Upper lobe of right lung (tissue), 1 donor: ENCODE measurements around the gene ARMC7. TPM values are rescaled to one million over a fixed set of nuclear protein-coding genes. Genes with fewer than 3 reads are reported as not detected.

Experiments used
- ATAC-seq: fragments of 200-7000 bp; cut with Tn5 transposase; one replicate; pipeline ENCODE4 v1.9.1; 2020; ENCODE audit warnings: mild to moderate bottlenecking, moderate library complexity
- DNase-seq: peaks from one replicate; pipeline ENCODE4 v3.0.0-alpha.2; 2020
- H3K27ac ChIP-seq: fragments of 200-600 bp; one replicate; pipeline ENCODE4 v1.8.0; 2022
- H3K27me3 ChIP-seq: fragments of 200-600 bp; one replicate; pipeline ENCODE4 v1.8.0; 2022; ENCODE audit warnings: mild to moderate bottlenecking
- H3K36me3 ChIP-seq: fragments of 200-600 bp; one replicate; pipeline ENCODE4 v1.8.0; 2022
- H3K4me1 ChIP-seq: fragments of 200-600 bp; one replicate; pipeline ENCODE4 v1.8.0; 2022
- H3K4me3 ChIP-seq: fragments of 200-600 bp; one replicate; pipeline ENCODE4 v1.8.0; 2022; ENCODE audit warnings: mild to moderate bottlenecking
- H3K9me3 ChIP-seq: fragments of 200-600 bp; one replicate; pipeline ENCODE4 v1.8.0; 2022
- intact Hi-C: fragments of 100-400 bp; cut with DNase I; formaldehyde crosslinking; loops from one replicate; pipeline ENCODE4 v1.11.0; 2022
- total RNA-seq: library from RNA; stranded (reverse); fragmentation: NEBNext Ultra II Directional; extraction: Animal tissue kit (Norgen Biotek cat#: 25700); gene quantifications from one replicate; pipeline ENCODE4 v1.2.1, GENCODE V29; 2021
- TF ChIP-seq, protein P1 (sequence below): fragments of 200-600 bp; IDR thresholded peaks from one replicate; pipeline ENCODE4 v1.8.0; 2022; ENCODE audit warnings: antibody characterized with exemption
- donor health status: DM: no; HTN: yes; CAD: no; lungs with severe emphysema.

The ARMC7 gene
- total RNA-seq, 1 donor from 2014 or later = 18.0 TPM

DNA sequence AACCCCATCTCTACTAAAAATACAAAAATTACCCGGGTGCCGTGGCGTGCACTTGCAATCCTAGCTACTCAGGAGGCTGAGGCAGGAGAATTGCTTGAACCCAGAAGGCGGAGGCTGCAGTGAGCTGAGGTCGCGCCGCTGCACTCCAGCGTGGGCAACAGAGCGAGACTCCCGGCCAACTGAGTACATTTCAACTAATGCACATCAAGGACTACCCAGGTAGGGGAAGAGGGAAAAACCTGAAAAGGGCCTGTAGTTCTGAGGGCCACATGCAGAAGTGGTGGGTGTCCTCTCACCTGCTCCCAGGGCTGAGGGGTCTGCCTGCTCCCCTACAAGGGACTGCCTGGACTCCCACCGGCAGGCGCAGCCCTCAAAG lies 22.6 kb upstream of the ARMC7 start:
- H3K27me3 ChIP-seq = no peaks in the 10 kb centered on the region
- peaks cover 46% of the 10 kb centered on the region for H3K4me1 ChIP-seq
- DNase-seq = no peak
- peak overlapping the region; percentile 93 for H3K27ac ChIP-seq
- intact Hi-C loops = no loop called here
- TF ChIP-seq, protein P1, sequence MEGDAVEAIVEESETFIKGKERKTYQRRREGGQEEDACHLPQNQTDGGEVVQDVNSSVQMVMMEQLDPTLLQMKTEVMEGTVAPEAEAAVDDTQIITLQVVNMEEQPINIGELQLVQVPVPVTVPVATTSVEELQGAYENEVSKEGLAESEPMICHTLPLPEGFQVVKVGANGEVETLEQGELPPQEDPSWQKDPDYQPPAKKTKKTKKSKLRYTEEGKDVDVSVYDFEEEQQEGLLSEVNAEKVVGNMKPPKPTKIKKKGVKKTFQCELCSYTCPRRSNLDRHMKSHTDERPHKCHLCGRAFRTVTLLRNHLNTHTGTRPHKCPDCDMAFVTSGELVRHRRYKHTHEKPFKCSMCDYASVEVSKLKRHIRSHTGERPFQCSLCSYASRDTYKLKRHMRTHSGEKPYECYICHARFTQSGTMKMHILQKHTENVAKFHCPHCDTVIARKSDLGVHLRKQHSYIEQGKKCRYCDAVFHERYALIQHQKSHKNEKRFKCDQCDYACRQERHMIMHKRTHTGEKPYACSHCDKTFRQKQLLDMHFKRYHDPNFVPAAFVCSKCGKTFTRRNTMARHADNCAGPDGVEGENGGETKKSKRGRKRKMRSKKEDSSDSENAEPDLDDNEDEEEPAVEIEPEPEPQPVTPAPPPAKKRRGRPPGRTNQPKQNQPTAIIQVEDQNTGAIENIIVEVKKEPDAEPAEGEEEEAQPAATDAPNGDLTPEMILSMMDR = no peak
- no peaks in the 10 kb centered on the region for H3K9me3 ChIP-seq
- no peaks in the 10 kb centered on the region for H3K36me3 ChIP-seq
- ATAC-seq = no peak
- peak overlapping the region; percentile 69 for H3K4me3 ChIP-seq

DNA sequence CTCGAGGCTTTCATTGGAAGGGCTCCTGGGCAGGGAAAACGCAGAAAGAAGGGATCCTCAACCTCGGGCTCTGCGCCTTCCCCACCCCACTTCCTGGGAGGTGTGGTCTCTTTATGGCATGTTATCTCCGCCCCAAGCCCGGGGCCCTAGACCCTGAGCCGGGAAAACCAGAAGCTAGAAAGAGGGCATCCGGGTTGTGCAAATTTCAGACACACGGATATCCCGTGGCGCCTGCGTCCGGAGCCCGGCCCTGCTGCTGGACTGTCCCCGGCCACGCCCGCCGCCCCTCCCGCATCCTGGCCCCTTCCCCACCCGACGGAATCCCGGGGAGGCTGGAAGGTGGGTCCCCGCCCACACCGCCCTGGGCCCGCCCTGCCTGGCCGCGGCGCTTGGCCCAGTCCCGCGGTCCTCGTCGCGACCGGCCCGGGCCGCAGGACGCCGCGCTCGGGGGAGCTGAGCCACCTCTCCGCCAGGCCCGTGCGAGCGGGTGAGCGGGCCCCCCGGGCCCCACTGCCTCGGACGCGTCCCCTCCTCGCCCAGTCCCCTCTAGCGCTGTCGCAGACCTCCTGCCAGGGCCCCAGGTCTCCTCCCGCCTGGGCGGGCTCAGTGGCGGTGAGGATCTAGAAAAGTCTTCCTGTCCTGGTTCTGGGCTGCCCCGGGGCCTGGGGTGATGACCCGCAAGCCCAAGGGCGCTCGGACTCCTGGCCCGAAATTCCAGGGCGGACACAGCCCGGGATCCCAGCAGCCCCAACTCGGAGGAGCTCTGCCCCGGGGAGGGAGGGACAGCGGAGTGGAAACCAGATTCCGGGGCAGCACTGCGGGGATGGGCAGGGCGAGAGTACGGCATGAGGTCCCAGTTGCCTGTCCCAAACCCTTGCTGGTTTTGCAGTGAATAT lies 22.0 kb upstream of the ARMC7 start, which contains the start of gene SLC16A5:
Gene SLC16A5, plus strand, starts transcription at position 397 of the 896 bp plus-strand sequence. CDS start 5,683 bp downstream, outside the sequence.
- H3K9me3 ChIP-seq = no peaks in the 10 kb centered on the region
- DNase-seq (peak; percentile 98), ATAC-seq (peak; percentile 94)
- intact Hi-C loops = no loop called here
- H3K36me3 ChIP-seq = no peaks in the 10 kb centered on the region
- peaks cover 50% of the 10 kb centered on the region for H3K4me1 ChIP-seq
- no peaks in the 10 kb centered on the region for H3K27me3 ChIP-seq
- peak within 1 kb of the TSS; percentile 93 for H3K27ac ChIP-seq
- H3K4me3 ChIP-seq = peak within 1 kb of the TSS; percentile 69
- TF ChIP-seq, protein P1 = no peak

DNA sequence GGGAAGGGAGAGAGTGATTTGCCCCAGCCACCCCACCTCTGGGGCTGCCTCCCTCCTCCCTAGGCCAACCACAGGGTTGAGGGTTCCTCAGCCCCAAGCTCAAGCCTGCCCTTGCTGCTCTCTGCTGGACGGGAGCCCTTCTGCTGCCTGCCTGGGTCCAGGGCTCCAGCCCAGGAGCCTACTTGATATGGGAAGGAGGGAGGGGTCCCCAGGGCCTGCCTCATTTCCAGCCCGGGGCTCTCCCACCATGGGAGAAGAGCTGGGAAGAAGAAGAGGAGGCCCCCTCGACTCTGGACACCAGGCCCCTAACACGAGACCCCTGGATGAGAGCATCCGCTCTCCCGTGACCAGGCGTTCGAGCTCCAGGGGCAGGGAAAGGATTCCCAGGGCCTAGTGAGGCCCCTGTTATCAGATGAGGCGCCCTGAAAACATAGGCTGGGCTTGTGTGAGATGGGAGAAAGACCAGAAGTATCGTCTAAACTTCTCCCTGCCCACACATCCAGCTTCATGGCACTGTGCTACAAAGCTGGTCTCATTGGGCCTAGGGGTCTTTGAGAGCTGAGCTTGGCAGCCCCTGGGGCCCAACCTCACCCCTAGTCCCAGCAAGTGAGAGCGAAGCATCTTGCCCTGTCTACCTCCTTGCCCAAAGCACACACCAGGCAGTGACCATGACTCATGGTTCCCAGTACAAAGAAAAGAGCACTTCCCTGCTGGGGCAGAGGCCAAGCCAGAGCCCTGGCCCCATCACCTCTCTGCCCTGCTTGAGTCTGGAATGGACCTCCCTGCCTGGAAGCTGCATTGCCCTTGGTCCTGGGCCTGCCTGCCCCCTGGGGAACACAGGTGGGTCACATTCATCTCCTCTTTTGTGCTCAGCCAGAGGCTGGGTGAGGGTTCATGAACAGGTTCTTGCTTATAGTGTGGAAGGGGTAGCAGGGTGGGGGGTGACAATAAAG lies 21.0 kb upstream of the ARMC7 start:
- Histone ChIP-seq H3K27ac (peak overlapping the region; percentile 93), H3K4me3 (peak overlapping the region; percentile 69), H3K27me3 (no peaks in the 10 kb centered on the region), H3K9me3 (no peaks in the 10 kb centered on the region), H3K36me3 (no peaks in the 10 kb centered on the region), H3K4me1 (peaks cover 60% of the 10 kb centered on the region)
- ATAC-seq (peak; percentile 40), DNase-seq (no peak)
- intact Hi-C loops = no loop called here
- TF ChIP-seq, protein P1 = no peak

DNA sequence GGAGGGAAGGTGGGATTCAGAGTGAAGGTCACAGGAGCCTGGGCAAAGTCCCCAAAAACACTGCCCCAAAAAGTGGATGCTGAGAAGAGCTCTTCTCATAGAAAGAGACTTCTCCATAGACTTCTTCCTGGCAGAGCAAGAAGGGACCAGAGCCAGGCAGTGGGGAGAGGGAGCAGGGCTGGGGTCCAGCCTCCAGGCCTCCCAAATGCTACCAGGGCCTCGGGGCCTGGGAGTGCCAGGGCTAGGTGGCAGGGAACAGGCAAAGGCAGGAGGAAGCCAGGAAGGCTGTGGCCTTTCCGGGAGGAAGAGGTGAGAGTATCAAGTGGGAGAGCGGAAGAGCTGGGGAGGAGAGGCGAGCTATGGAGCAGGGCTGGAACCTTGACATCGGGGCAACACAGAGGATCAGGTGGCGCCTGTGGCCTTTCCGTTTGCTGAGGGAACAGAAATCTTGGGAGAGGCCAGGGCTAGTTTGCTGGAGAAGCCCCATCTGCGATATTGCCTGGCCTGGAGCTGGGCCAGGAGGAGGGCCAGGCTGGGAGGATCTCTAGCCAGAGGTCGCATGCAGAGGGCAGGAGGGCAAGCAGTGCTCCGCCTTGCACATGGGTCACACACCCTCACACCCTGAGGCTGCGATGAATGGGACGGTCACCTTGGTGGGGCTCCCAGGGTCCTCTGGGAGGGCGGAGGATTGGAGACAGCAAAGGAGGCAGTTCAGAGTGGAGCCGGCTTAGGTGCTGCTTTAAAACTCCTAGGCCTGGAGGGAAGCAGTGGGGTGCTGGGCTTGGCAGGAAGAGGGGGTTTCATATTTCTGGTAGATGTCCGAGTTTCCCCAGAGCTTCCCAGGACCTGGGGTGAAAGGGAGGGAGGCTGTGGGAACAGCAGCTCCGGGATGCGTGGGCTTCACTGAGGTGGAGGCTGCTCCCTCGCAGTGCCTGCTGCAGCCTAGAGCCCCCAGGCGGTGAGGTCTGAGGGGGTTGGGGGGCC lies 18.6 kb upstream of the ARMC7 start:
- TF ChIP-seq, protein P1 = no peak
- Histone ChIP-seq H3K4me3 (no peak overlapping the region), H3K27ac (peak overlapping the region; percentile 20), H3K4me1 (peaks cover 73% of the 10 kb centered on the region), H3K9me3 (no peaks in the 10 kb centered on the region), H3K27me3 (no peaks in the 10 kb centered on the region), H3K36me3 (no peaks in the 10 kb centered on the region)
- ATAC-seq (no peak), DNase-seq (no peak)
- intact Hi-C loops = no loop called here
